SK-N-SH (cell line): Measurements from ENCODE around the gene TMEM98. TPM values are rescaled to one million over a fixed set of nuclear protein-coding genes. Genes with fewer than 3 reads are reported as not detected.
"Not testable (repeated sequence)": the region's sequence is repeated elsewhere in the genome, so short reads cannot be mapped to it uniquely, and the experiment has no call there.

Source experiments
- CTCF ChIA-PET: fragments of 300-600, 350-600 bp; formaldehyde crosslinking; extraction: SDS; loops from one replicate; lab custom pipeline; 2021; lab: Yijun Ruan, JAX
- POLR2A ChIA-PET: fragments of 350-600 bp; sonication (Branson Sonifier 250); formaldehyde crosslinking; extraction: SDS; loops from one replicate; lab custom pipeline; 2020; ENCODE audit warnings: antibody characterized with exemption, inconsistent platforms; lab: Yijun Ruan, JAX
- DNase-seq: peaks from one replicate; pipeline ENCODE4 v3.0.0; 2012
- H2AFZ ChIP-seq: fragments of 200-600 bp; sonication (generic); 2 replicates; pipeline ENCODE4 v1.8.1; 2016; ENCODE audit warnings: antibody characterized with exemption, mild to moderate bottlenecking, low read depth
- H3F3A ChIP-seq: fragments of 200-600 bp; sonication (generic); replicated peaks from 2 replicates; pipeline ENCODE3; 2016; ENCODE audit warnings: antibody characterized with exemption, mild to moderate bottlenecking; ENCODE audit not compliant: insufficient read depth
- H3K27ac ChIP-seq, 2 experiments: fragments of 200-500 bp in 1 of 2; fragments of 200-600 bp in 1 of 2; sonication (Bioruptor generic) in 1 of 2; sonication (generic), shearing (Covaris generic) in 1 of 2; 2 replicates each; pipeline versions ENCODE4 v1.5.1 to v1.6.1; 2014 to 2016; ENCODE audit warnings: low read depth in 2 of 2, inconsistent platforms in 1 of 2, low read length in 1 of 2, mild to moderate bottlenecking in 1 of 2, mixed read lengths in 1 of 2
- H3K27me3 ChIP-seq: fragments of 200-600 bp; sonication (generic), shearing (Covaris generic); 2 replicates; pipeline ENCODE4 v1.6.1; 2016; ENCODE audit warnings: mixed run types; ENCODE audit not compliant: insufficient read depth
- H3K36me3 ChIP-seq, 2 experiments: fragments of 200-500 bp in 1 of 2; fragments of 200-600 bp in 1 of 2; sonication (Bioruptor generic) in 1 of 2; sonication (generic) in 1 of 2; replicated peaks in 1 of 2; 2 replicates each; pipeline versions ENCODE3 to v1.5.1; 2014 to 2016; ENCODE audit warnings: low read length in 1 of 2, mild to moderate bottlenecking in 1 of 2; ENCODE audit not compliant: insufficient read depth in 2 of 2, control insufficient read depth in 1 of 2
- H3K4me1 ChIP-seq, 2 experiments: fragments of 200-500 bp in 1 of 2; fragments of 200-600 bp in 1 of 2; sonication (Bioruptor generic) in 1 of 2; sonication (generic), shearing (Covaris generic) in 1 of 2; 2 replicates each; pipeline versions ENCODE4 v1.5.1 to v1.6.1; 2014 to 2016; ENCODE audit warnings: low read depth in 1 of 2, low read length in 1 of 2, mixed run types in 1 of 2; ENCODE audit not compliant: insufficient read depth in 2 of 2, control insufficient read depth in 1 of 2
- H3K4me2 ChIP-seq: fragments of 200-600 bp; sonication (generic), shearing (Covaris generic); 2 replicates; pipeline ENCODE4 v1.6.1; 2017; ENCODE audit warnings: mixed run types
- H3K4me3 ChIP-seq, 2 experiments: fragments of 200-500 bp in 1 of 2; fragments of 200-600 bp in 1 of 2; sonication (Bioruptor generic) in 1 of 2; sonication (generic), shearing (Covaris generic) in 1 of 2; 2 replicates each; pipeline versions ENCODE4 v1.5.1 to v1.8.1; 2014 to 2016; ENCODE audit warnings: low read depth in 2 of 2, inconsistent platforms in 1 of 2, low read length in 1 of 2, mild to moderate bottlenecking in 1 of 2, mixed read lengths in 1 of 2, moderate library complexity in 1 of 2
- H3K79me2 ChIP-seq: fragments of 200-600 bp; sonication (generic); 2 replicates; pipeline ENCODE4 v1.8.1; 2017; ENCODE audit warnings: mild to moderate bottlenecking; ENCODE audit not compliant: insufficient read depth
- H3K9ac ChIP-seq: fragments of 200-600 bp; sonication (generic); 2 replicates; pipeline ENCODE4 v1.6.1; 2017; ENCODE audit warnings: mixed run types
- H3K9me2 ChIP-seq: fragments of 200-600 bp; sonication (generic); 2 replicates; pipeline ENCODE4 v1.6.1; 2017; ENCODE audit warnings: mixed run types
- H3K9me3 ChIP-seq: fragments of 200-600 bp; sonication (generic); 2 replicates; pipeline ENCODE4 v1.6.1; 2017; ENCODE audit warnings: mixed run types, mild to moderate bottlenecking, moderate library complexity
- H4K20me1 ChIP-seq: fragments of 200-600 bp; sonication (generic); 2 replicates; pipeline ENCODE4 v1.6.1; 2017; ENCODE audit warnings: mild to moderate bottlenecking, mixed run types; ENCODE audit not compliant: insufficient read depth
- EZH2phosphoT487 ChIP-seq: fragments of 200-600 bp; sonication (generic); IDR thresholded peaks from 2 replicates; pipeline ENCODE4 v1.6.1; 2017; ENCODE audit warnings: low read depth, mixed run types, mild to moderate bottlenecking, antibody characterized with exemption, moderate library complexity, borderline replicate concordance
- REST ChIP-seq: IDR thresholded peaks from 2 replicates; pipeline ENCODE4 v1.6.1; 2012; ENCODE audit warnings: mild to moderate bottlenecking, low read depth, low read length, moderate library complexity
- RXRA ChIP-seq: IDR thresholded peaks from 2 replicates; pipeline ENCODE4 v1.4.0; 2012; ENCODE audit warnings: low read depth, mild to moderate bottlenecking, borderline replicate concordance
- TCF12 ChIP-seq: IDR thresholded peaks from 2 replicates; pipeline ENCODE4 v1.4.0; 2012
- USF1 ChIP-seq: IDR thresholded peaks from 2 replicates; pipeline ENCODE4 v1.4.0; 2012; ENCODE audit warnings: low read depth, borderline replicate concordance
- WGBS: methylation state at CpG from one replicate; pipeline ENCODE4 v1.1.6; 2017; ENCODE audit warnings: low lambda C conversion rate; 5-methylcytosine and 5-hydroxymethylcytosine counted together
- polyA plus RNA-seq, 3 experiments: library from polyadenylated mRNA; depleted of rRNA; stranded (reverse); fragments of >200 nt; gene quantifications; 2 replicates each; pipeline ENCODE4 v1.2.3, GENCODE V29; 2012

TMEM98 gene
- polyA plus RNA-seq, 1 of the 3 experiments (the other 2 are of a cell fraction) = 196 TPM

- POLR2A ChIA-PET = no interaction called here
Observed at GRCh38 chr17:32920293-32920692, 7.7 kb upstream of the TMEM98 start.

GRCh38 chr17:32921017-32921416 is 6.9 kb upstream of the TMEM98 start:
- no peak for DNase-seq
- ChIA-PET CTCF (interaction anchor here (1.2 kb wide), 1 partner anchor 15 kb away, joined by 3 read pairs; no protein-coding TSS in a partner anchor), POLR2A (no interaction called here)

More at GRCh38 chr17:32920293-32920692, 7.7 kb upstream of the TMEM98 start:
- H3K27ac ChIP-seq = no peak overlapping the region
- H3K4me1 ChIP-seq = no peaks in the 10 kb centered on the region
- H3K79me2 ChIP-seq = no peaks in the 10 kb centered on the region
- H3F3A ChIP-seq = no peaks in the 10 kb centered on the region
- no peaks in the 10 kb centered on the region for H4K20me1 ChIP-seq
- no peak for TF ChIP-seq REST
- TF ChIP-seq EZH2phosphoT487 = no peak
- TF ChIP-seq RXRA = no peak
- TF ChIP-seq TCF12 = no peak
- no peak for DNase-seq
- H2AFZ ChIP-seq = no peak overlapping the region
- H3K27me3 ChIP-seq = no peaks in the 10 kb centered on the region
- no peak overlapping the region for H3K9ac ChIP-seq
- no peaks in the 10 kb centered on the region for H3K9me3 ChIP-seq
- no peak overlapping the region for H3K4me2 ChIP-seq
- no peak overlapping the region for H3K4me3 ChIP-seq
- H3K9me2 ChIP-seq = no peaks in the 10 kb centered on the region
- H3K36me3 ChIP-seq = no peaks in the 10 kb centered on the region
- CTCF ChIA-PET = interaction anchor here (1.2 kb wide), 1 partner anchor 16 kb away, joined by 3 read pairs; no protein-coding TSS in a partner anchor
- 87% methylated on average over 8 of the region's 8 CpGs for WGBS

GRCh38 chr17:32923905-32924304 is 4.0 kb upstream of the TMEM98 start:
- H3K27me3 ChIP-seq, H3F3A ChIP-seq, DNase-seq, H3K9me3 ChIP-seq, H3K36me3 ChIP-seq, POLR2A ChIA-PET, H3K4me3 ChIP-seq, H3K79me2 ChIP-seq, H4K20me1 ChIP-seq, H3K9ac ChIP-seq, H3K4me2 ChIP-seq, H2AFZ ChIP-seq, H3K27ac ChIP-seq, H3K9me2 ChIP-seq: not testable (repeated sequence)
- CTCF ChIA-PET = interaction anchor here (1.2 kb wide), 1 partner anchor 14 kb away, joined by 5 read pairs; no protein-coding TSS in a partner anchor
- H3K4me1 ChIP-seq = peaks cover 3 to 10% of the 10 kb centered on the region in 2 experiments; a peak in 2 of 4 replicates
- WGBS = 91% methylated on average over 3 of the region's 3 CpGs

More at GRCh38 chr17:32921017-32921416, 6.9 kb upstream of the TMEM98 start:
- Histone ChIP-seq H3K4me2 (no peak overlapping the region), H3K4me3 (no peak overlapping the region), H3K79me2 (no peaks in the 10 kb centered on the region), H3F3A (no peaks in the 10 kb centered on the region), H3K9me2 (no peaks in the 10 kb centered on the region), H4K20me1 (no peaks in the 10 kb centered on the region), H3K4me1 (no peaks in the 10 kb centered on the region), H2AFZ (no peak overlapping the region), H3K36me3 (no peaks in the 10 kb centered on the region), H3K27me3 (no peaks in the 10 kb centered on the region), H3K9ac (no peak overlapping the region), H3K27ac (no peak overlapping the region), H3K9me3 (no peaks in the 10 kb centered on the region)
- no peak for TF ChIP-seq USF1
- WGBS = 80% methylated on average over 10 of the region's 10 CpGs
